Bronchial epithelial cell (primary cell): ENCODE results near the gene TOP1. TPM values are rescaled to one million over a fixed set of nuclear protein-coding genes. Genes with fewer than 3 reads are reported as not detected.

ENCODE experiments used
- DNase-seq: peaks from one replicate; pipeline ENCODE4 v3.0.0-alpha.2; 2010; ENCODE audit warnings: low read depth
- FAIRE-seq: peaks from 2 replicates; lab custom pipeline; 2011; peaks lifted over from hg19 to GRCh38; lab: Jason Lieb, UNC
- H3K27me3 ChIP-seq: 2 replicates; pipeline ENCODE4 v1.5.1; 2011; ENCODE audit warnings: low read length; ENCODE audit not compliant: control insufficient read depth, insufficient read depth
- H3K36me3 ChIP-seq: 2 replicates; pipeline ENCODE4 v1.5.1; 2011; ENCODE audit warnings: low read length; ENCODE audit not compliant: control insufficient read depth, insufficient read depth
- H3K4me3 ChIP-seq: 2 replicates; pipeline ENCODE4 v1.5.1; 2011; ENCODE audit warnings: mild to moderate bottlenecking, low read depth, low read length, control low read depth
- CTCF ChIP-seq: IDR thresholded peaks from 2 replicates; pipeline ENCODE4 v1.5.1; 2011; ENCODE audit warnings: mild to moderate bottlenecking, moderate library complexity, low read length, control low read depth, inconsistent platforms; ENCODE audit not compliant: insufficient read depth, severe bottlenecking
- total RNA-seq: library from RNA; depleted of rRNA; stranded (reverse); fragments of >200 nt; gene quantifications from 2 replicates; pipeline ENCODE4 v1.2.1, GENCODE V29; 2014

The TOP1 gene
- total RNA-seq, 1 donor from 2014 or later = 18.2 TPM

- no peak for FAIRE-seq
- no peak for TF ChIP-seq CTCF
- H3K27me3 ChIP-seq = no peaks in the 10 kb centered on the region
- DNase-seq = no peak
- H3K4me3 ChIP-seq = peak overlapping the region; percentile 92
- H3K36me3 ChIP-seq = no peaks in the 10 kb centered on the region
These were observed 707 bp upstream of the TOP1 start for GRCh38 chr20:41027872-41028358.

DNA sequence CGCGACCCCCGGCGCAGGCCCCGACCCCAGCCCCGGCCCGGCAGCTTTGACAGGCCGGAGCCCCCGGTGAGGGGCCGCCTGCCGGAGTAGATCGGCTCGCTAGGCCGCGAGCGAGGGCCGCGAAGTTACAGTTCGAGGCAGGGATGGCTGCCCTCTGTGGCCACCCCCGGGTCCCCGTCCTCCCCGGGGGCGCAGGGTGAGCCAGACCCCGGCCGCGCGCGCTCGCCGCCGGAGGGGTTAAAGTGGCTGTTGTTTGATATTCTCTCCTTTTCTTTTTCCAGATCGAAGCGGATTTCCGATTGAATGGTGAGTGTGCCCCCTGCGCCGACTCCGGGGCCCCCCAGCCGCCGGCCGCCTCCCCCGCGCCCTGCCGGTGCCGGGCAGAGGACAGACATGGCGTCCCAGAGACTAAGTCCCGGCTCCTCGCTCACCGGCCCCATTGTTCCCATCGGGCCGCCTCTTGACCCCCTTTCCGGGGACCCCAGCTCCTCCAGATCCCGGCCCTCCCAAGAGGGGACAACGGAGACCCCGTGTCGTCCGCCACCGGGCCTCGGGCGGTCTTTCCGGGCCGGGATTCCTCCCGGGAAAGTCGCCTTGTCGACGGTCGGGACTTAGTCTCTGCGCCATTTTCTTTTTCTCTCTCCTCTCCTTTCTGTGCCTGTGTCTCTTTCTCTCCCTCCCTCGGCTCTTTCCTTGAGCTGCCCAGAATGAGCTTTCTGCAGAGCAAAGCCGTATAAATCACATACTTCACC is 704 bp downstream of the TOP1 start:
- H3K4me3 ChIP-seq = peak overlapping the region; percentile 92
- H3K27me3 ChIP-seq = no peaks in the 10 kb centered on the region
- DNase-seq = no peak
- TF ChIP-seq CTCF = no peak
- no peak for FAIRE-seq
- no peaks in the 10 kb centered on the region for H3K36me3 ChIP-seq

- FAIRE-seq = no peak
- H3K36me3 ChIP-seq = no peaks in the 10 kb centered on the region
- H3K27me3 ChIP-seq = no peaks in the 10 kb centered on the region
- DNase-seq = no peak
- TF ChIP-seq CTCF = no peak
- peak overlapping the region; percentile 92 for H3K4me3 ChIP-seq
These were observed 1.4 kb downstream of the TOP1 start for GRCh38 chr20:41030061-41030460.

- FAIRE-seq (no peak), DNase-seq (peak; percentile 68)
- Histone ChIP-seq H3K27me3 (no peaks in the 10 kb centered on the region), H3K36me3 (no peaks in the 10 kb centered on the region), H3K4me3 (peak overlapping the region; percentile 92)
- TF ChIP-seq CTCF = no peak
These were observed 2.1 kb downstream of the TOP1 start for GRCh38 chr20:41030531-41031242.

- no peaks in the 10 kb centered on the region for H3K27me3 ChIP-seq
- H3K4me3 ChIP-seq = peak overlapping the region; percentile 92
- no peak for TF ChIP-seq CTCF
- DNase-seq (no peak), FAIRE-seq (no peak)
- H3K36me3 ChIP-seq = no peaks in the 10 kb centered on the region
These were observed 2.6 kb downstream of the TOP1 start for GRCh38 chr20:41031243-41031619.
